ENCODE measurements around the gene RPL10. TPM values are rescaled to one million over a fixed set of nuclear protein-coding genes. Genes with fewer than 3 reads are reported as not detected.

The RPL10 gene
- total and polyA plus RNA-seq, 2 of the 8 experiments (the other 6 are each of a cell fraction or from before 2014, with no cell fraction given), result 2,633 to 4,293 TPM

GRCh38 chrX:154372612-154373022, 25.6 kb upstream of the RPL10 start:
- Histone ChIP-seq H2BK12ac (ENCODE audit: low read depth, low read length) (no peak overlapping the region), H4K8ac (ENCODE audit: extremely low read depth, insufficient read depth, low read length) (no peak overlapping the region), H3K4me1 (replicated peaks in 1 of 4; ENCODE audit: control insufficient read depth in 3 of 4, insufficient read depth in 4 of 4, low read length in 3 of 4) (peaks cover 0 to 18% (median 11%) of the 10 kb centered on the region in 4 experiments; a peak in 6 of 7 replicates), H3K27ac (ENCODE audit: low read depth, low read length) (no peak overlapping the region), H2AK5ac (ENCODE audit: low read depth, low read length) (no peak overlapping the region), H2BK120ac (replicated peaks; ENCODE audit: low read depth, low read length) (no peak overlapping the region), H2BK15ac (ENCODE audit: low read length) (no peak overlapping the region), H3K9ac (replicated peaks in 1 of 4; ENCODE audit: extremely low read depth in 1 of 4, low read depth in 3 of 4, low read length in 3 of 4) (no peak overlapping the region), H2AFZ (ENCODE audit: low read length) (no peak overlapping the region), H3K14ac (ENCODE audit: insufficient read length) (no peak overlapping the region), H3K79me2 (ENCODE audit: control insufficient read depth in 1 of 2, insufficient read depth in 2 of 2, low read length in 2 of 2) (peaks cover 8 to 33% of the 10 kb centered on the region in 2 experiments; a peak in 3 of 4 replicates), H3K79me1 (ENCODE audit: low read depth, low read length) (no peaks in the 10 kb centered on the region), H3K18ac (ENCODE audit: extremely low read depth, low read length) (no peak overlapping the region), H2BK5ac (ENCODE audit: low read depth, low read length) (no peak overlapping the region), H3K56ac (replicated peaks; ENCODE audit: insufficient read length, low read depth, low read length) (no peak overlapping the region), H3K4ac (replicated peaks; ENCODE audit: insufficient read length, low read depth, low read length) (no peak overlapping the region), H3K27me3 (replicated peaks in 1 of 4; ENCODE audit: control insufficient read depth in 3 of 4, extremely low read depth in 1 of 4, insufficient read depth in 3 of 4, low read length in 3 of 4) (peaks cover 0 to 3% (median 0%) of the 10 kb centered on the region in 4 experiments; a peak in 2 of 7 replicates), H4K91ac (replicated peaks; ENCODE audit: insufficient read length, low read length) (no peak overlapping the region), H3K23ac (ENCODE audit: insufficient read length) (no peak overlapping the region), H3K4me2 (ENCODE audit: insufficient read depth in 1 of 2, low read depth in 2 of 2, low read length in 2 of 2) (peak overlapping the region in 1 of 2 experiments; percentile 68; a peak in 1 of 4 replicates), H2BK20ac (ENCODE audit: low read length) (no peak overlapping the region), H4K5ac (ENCODE audit: insufficient read length, low read depth, low read length) (no peak overlapping the region), H3K23me2 (ENCODE audit: low read depth, low read length) (peaks cover 5% of the 10 kb centered on the region; the same call in 1 of the 2 replicates), H3K36me3 (ENCODE audit: control insufficient read depth in 2 of 4, insufficient read depth in 4 of 4, low read length in 3 of 4) (peaks cover 3 to 16% (median 7%) of the 10 kb centered on the region in 4 experiments), H3K4me3 (ENCODE audit: extremely low read depth in 1 of 4, insufficient read depth in 2 of 4, low read depth in 3 of 4, low read length in 4 of 4) (peak overlapping the region in 1 of 4 experiments; percentile 96; a peak in 1 of 8 replicates), H3K9me3 (ENCODE audit: insufficient read depth in 2 of 2, low read depth in 1 of 2, low read length in 1 of 2) (no peaks in the 10 kb centered on the region), H4K20me1 (replicated peaks in 1 of 2; ENCODE audit: control insufficient read depth in 1 of 2, insufficient read depth in 2 of 2, low read length in 2 of 2) (peaks cover 6 to 10% of the 10 kb centered on the region in 2 experiments)
- DNase-seq (ENCODE audit: low read depth in 1 of 2, low spot score in 2 of 2) (no peak), FAIRE-seq (no peak)
- ChIA-PET POLR2A (ENCODE audit: partially characterized antibody) (interaction anchor here (0.7 to 5.7 kb wide), 9 partner anchors 10 to 144 kb away, joined by 3 to 96 read pairs (median 3); partner anchors contain the start of genes FAM3A and RPL10), CTCF (ENCODE audit: partially characterized antibody) (interaction anchor here (0.8 to 2.6 kb wide), 15 partner anchors 10 to 443 kb away, joined by 3 to 29 read pairs (median 4); partner anchors contain the start of genes DNASE1L1 and RPL10)
- TF ChIP-seq RAD21 (IDR thresholded peaks at IDR 0.05 in 1 of 2, conservative IDR thresholded peaks at IDR 0.05 in 1 of 2; ENCODE audit: low read depth in 2 of 2, low read length in 2 of 2), result no peak
- TF ChIP-seq, protein P1, sequence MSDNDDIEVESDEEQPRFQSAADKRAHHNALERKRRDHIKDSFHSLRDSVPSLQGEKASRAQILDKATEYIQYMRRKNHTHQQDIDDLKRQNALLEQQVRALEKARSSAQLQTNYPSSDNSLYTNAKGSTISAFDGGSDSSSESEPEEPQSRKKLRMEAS (IDR thresholded peaks at IDR 0.05), result 0 out of 2 replicates have a peak, but pooled peaks have one; percentile 25
- TF ChIP-seq SAP30 (IDR thresholded peaks at IDR 0.05; ENCODE audit: insufficient read depth, insufficient replicate concordance, low read length), result no peak
- peak; percentile 52 for TF ChIP-seq SRF (IDR thresholded peaks at IDR 0.05; ENCODE audit: low read depth, low read length)
- TF ChIP-seq CBX5 (IDR thresholded peaks at IDR 0.05; ENCODE audit: low read depth, low read length), result no peak
- no peak for TF ChIP-seq TBP (IDR thresholded peaks at IDR 0.05; ENCODE audit: low read depth, low read length)
- no peak for TF ChIP-seq POLR2AphosphoS5 (IDR thresholded peaks at IDR 0.05; ENCODE audit: low read depth, low read length)
- WGBS, 2 experiments (ENCODE audit: extremely low coverage in 1 of 2, insufficient coverage in 1 of 2, insufficient read length in 1 of 2, insufficient replicate concordance in 2 of 2, low coverage in 1 of 2, low lambda C conversion rate in 2 of 2, missing lambda C conversion rate in 1 of 2), result 50% methylated on average over 3 of the region's 5 CpGs; no CpG with 5 or more reads in 1 of the 2 experiments
